Calu3 (cell line): ENCODE results near the gene KHDRBS2. TPM values are rescaled to one million over a fixed set of nuclear protein-coding genes. Genes with fewer than 3 reads are reported as not detected.

Experiments used
- BruUV-seq: library from RNA; stranded (reverse); fragments of 400-500 nt; replicated peaks from 2 replicates; lab custom pipeline; 2021; lab: Mats Ljungman, UMichigan
- CTCF ChIA-PET: fragments of 300-600 bp; sonication (Branson Sonifier 250); formaldehyde crosslinking; loops from one replicate; lab custom pipeline; 2022; ENCODE audit warnings: antibody characterized with exemption; lab: Charles Lee
- DNase-seq: peaks from one replicate; pipeline ENCODE4 v3.0.0; 2022
- H3K27ac Mint-ChIP-seq: one replicate; pipeline ENCODE4 v1.8.0; 2022; ENCODE audit warnings: mixed read lengths; ENCODE audit not compliant: unreplicated experiment
- H3K27me3 Mint-ChIP-seq: one replicate; pipeline ENCODE4 v1.8.0; 2022; ENCODE audit warnings: mixed read lengths; ENCODE audit not compliant: unreplicated experiment
- H3K36me3 Mint-ChIP-seq: one replicate; pipeline ENCODE4 v1.8.0; 2022; ENCODE audit warnings: mild to moderate bottlenecking, moderate library complexity, mixed read lengths; ENCODE audit not compliant: insufficient read depth, unreplicated experiment
- H3K4me1 Mint-ChIP-seq: one replicate; pipeline ENCODE4 v1.8.0; 2022; ENCODE audit warnings: mild to moderate bottlenecking, low read depth, mixed read lengths; ENCODE audit not compliant: unreplicated experiment
- H3K4me3 Mint-ChIP-seq: one replicate; pipeline ENCODE4 v1.8.0; 2022; ENCODE audit warnings: mild to moderate bottlenecking, low read depth, moderate library complexity, mixed read lengths; ENCODE audit not compliant: unreplicated experiment
- H3K9me3 Mint-ChIP-seq: one replicate; pipeline ENCODE4 v1.8.0; 2022; ENCODE audit warnings: low read depth, mixed read lengths; ENCODE audit not compliant: unreplicated experiment
- intact Hi-C: fragments of 100-400 bp; cut with micrococcal nuclease; formaldehyde crosslinking; loops from one replicate; pipeline ENCODE4 v1.10.0; 2022; ENCODE audit not compliant: unreplicated experiment
- total RNA-seq: library from RNA; stranded (reverse); gene quantifications from 2 replicates; pipeline ENCODE4 v1.2.3, GENCODE V29; 2022
- TF ChIP-seq, protein P1 (sequence below): fragments of 200-600 bp; IDR thresholded peaks from one replicate; pipeline ENCODE4 v1.8.0; 2022; ENCODE audit warnings: antibody characterized with exemption; ENCODE audit not compliant: unreplicated experiment

The KHDRBS2 gene
- total RNA-seq, 1 experiment from 2014 or later: not detected

DNA sequence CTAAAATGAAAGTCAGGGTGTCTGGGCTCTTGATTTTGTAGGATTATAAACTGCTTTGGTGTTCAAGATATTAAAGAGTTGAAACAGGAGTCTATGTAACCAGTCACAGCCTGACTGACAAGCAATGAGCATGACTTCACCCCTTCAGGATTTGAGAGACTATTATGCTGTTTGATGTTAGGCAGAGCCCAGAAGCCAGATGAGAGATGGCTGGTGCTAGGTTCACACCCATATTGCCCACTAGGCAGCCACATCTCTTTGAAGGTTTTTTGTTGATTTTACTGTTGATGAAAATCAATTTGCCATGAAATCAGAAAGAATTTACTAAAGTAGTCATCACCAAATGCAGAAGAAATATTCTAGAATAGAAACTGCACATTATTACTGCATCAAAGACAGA is 243.6 kb downstream of the KHDRBS2 start:
- BruUV-seq: no TSS peak
- no peaks in the 10 kb centered on the region for H3K27me3 Mint-ChIP-seq
- H3K9me3 Mint-ChIP-seq: peaks cover 10% of the 10 kb centered on the region
- no peaks in the 10 kb centered on the region for H3K4me1 Mint-ChIP-seq
- no peaks in the 10 kb centered on the region for H3K36me3 Mint-ChIP-seq
- TF ChIP-seq, protein P1, sequence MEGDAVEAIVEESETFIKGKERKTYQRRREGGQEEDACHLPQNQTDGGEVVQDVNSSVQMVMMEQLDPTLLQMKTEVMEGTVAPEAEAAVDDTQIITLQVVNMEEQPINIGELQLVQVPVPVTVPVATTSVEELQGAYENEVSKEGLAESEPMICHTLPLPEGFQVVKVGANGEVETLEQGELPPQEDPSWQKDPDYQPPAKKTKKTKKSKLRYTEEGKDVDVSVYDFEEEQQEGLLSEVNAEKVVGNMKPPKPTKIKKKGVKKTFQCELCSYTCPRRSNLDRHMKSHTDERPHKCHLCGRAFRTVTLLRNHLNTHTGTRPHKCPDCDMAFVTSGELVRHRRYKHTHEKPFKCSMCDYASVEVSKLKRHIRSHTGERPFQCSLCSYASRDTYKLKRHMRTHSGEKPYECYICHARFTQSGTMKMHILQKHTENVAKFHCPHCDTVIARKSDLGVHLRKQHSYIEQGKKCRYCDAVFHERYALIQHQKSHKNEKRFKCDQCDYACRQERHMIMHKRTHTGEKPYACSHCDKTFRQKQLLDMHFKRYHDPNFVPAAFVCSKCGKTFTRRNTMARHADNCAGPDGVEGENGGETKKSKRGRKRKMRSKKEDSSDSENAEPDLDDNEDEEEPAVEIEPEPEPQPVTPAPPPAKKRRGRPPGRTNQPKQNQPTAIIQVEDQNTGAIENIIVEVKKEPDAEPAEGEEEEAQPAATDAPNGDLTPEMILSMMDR: no peak
- intact Hi-C loops: no loop called here
- no peak overlapping the region for H3K27ac Mint-ChIP-seq
- DNase-seq: no peak
- CTCF ChIA-PET: no interaction called here
- H3K4me3 Mint-ChIP-seq: no peak overlapping the region

DNA sequence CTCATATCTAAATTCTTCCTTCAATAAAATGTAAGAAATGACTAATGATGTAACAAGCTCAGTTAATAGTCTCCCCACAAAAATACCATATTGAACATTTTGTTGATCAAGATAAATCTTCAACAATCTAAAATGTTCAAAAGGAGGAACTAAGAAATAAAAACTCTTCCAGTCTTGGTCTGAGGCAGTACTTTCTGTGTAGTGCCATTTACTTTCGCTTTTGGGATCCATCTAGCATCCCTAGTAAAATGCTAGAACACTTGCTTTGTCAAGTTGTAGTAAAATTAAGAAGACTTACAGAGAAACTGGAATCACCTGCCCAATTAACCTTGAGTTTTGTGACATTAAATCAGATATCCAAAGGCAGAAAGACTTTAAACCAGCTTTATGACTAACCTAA is 246.4 kb downstream of the KHDRBS2 start:
- BruUV-seq: no TSS peak
- no peak overlapping the region for H3K27ac Mint-ChIP-seq
- CTCF ChIA-PET: no interaction called here

GRCh38 chr6:62037445-62037844 is 248.6 kb downstream of the KHDRBS2 start:
- intact Hi-C loops: no loop called here
- H3K4me1 Mint-ChIP-seq: no peaks in the 10 kb centered on the region
- H3K27me3 Mint-ChIP-seq: no peaks in the 10 kb centered on the region
- no peak for DNase-seq
- CTCF ChIA-PET: no interaction called here
- TF ChIP-seq, protein P1: no peak
- H3K4me3 Mint-ChIP-seq: no peak overlapping the region
- BruUV-seq: no TSS peak
- H3K27ac Mint-ChIP-seq: no peak overlapping the region
- H3K36me3 Mint-ChIP-seq: no peaks in the 10 kb centered on the region
- peaks cover 18% of the 10 kb centered on the region for H3K9me3 Mint-ChIP-seq

More for the DNA sequence above, 246.4 kb downstream of the KHDRBS2 start:
- no peaks in the 10 kb centered on the region for H3K36me3 Mint-ChIP-seq
- no peaks in the 10 kb centered on the region for H3K27me3 Mint-ChIP-seq
- H3K9me3 Mint-ChIP-seq: peaks cover 9% of the 10 kb centered on the region
- H3K4me1 Mint-ChIP-seq: no peaks in the 10 kb centered on the region
- DNase-seq: no peak
- TF ChIP-seq, protein P1: no peak
- intact Hi-C loops: no loop called here
- H3K4me3 Mint-ChIP-seq: no peak overlapping the region

DNA sequence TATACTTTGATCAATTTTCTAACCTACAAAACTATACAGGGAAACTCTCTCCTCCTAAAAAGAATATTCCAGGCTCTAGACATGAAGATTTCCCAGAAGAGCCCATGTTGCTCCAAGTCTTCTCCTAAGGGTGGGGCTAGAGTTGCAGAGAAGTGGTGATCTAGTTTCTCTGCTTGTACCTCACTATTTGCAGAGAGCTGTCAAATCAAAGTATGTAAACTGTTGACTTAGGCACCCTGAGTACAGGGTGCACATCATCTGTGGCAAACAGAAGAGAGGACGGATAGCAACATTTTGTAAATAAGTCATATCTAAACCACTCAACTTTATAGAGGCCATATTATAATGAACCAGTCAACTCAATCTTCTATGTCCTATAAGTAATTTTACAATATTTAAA is 250.1 kb downstream of the KHDRBS2 start:
- no peaks in the 10 kb centered on the region for H3K36me3 Mint-ChIP-seq
- BruUV-seq: no TSS peak
- CTCF ChIA-PET: no interaction called here
- DNase-seq: no peak
- no peaks in the 10 kb centered on the region for H3K27me3 Mint-ChIP-seq
- H3K9me3 Mint-ChIP-seq: peaks cover 17% of the 10 kb centered on the region
- no peak overlapping the region for H3K4me3 Mint-ChIP-seq
- no peak overlapping the region for H3K27ac Mint-ChIP-seq
- H3K4me1 Mint-ChIP-seq: no peaks in the 10 kb centered on the region
- intact Hi-C loops: no loop called here
- TF ChIP-seq, protein P1: no peak
